Liver (tissue), 9 donors: ENCODE data around the gene TLR9. TPM values are rescaled to one million over a fixed set of nuclear protein-coding genes. Genes with fewer than 3 reads are reported as not detected.

Experiments used
- DNase-seq: peaks from one replicate; pipeline ENCODE4 v3.0.0-alpha.2; 2017; ENCODE audit warnings: low spot score
- H3K27ac ChIP-seq, 2 donors: one replicate each; pipeline ENCODE4 v1.7.0; 2013; ENCODE audit warnings: inconsistent platforms in 2 of 2, low read length in 2 of 2, control low read depth in 1 of 2, low read depth in 1 of 2, mild to moderate bottlenecking in 1 of 2
- H3K27me3 ChIP-seq, 4 donors: one replicate each; pipeline versions ENCODE4 v1.6.1 to v1.7.0; 2013; ENCODE audit warnings: low read length in 3 of 4, inconsistent platforms in 1 of 4, mild to moderate bottlenecking in 1 of 4, moderate library complexity in 1 of 4; ENCODE audit not compliant: control insufficient read depth in 4 of 4, insufficient read depth in 4 of 4
- H3K36me3 ChIP-seq, 4 donors: one replicate each; pipeline versions ENCODE4 v1.6.1 to v1.7.0; 2013; ENCODE audit warnings: low read length in 3 of 4, mild to moderate bottlenecking in 3 of 4, low read depth in 1 of 4, moderate library complexity in 1 of 4; ENCODE audit not compliant: control insufficient read depth in 4 of 4, insufficient read depth in 3 of 4
- H3K4me1 ChIP-seq, 4 donors: one replicate each; pipeline versions ENCODE4 v1.6.1 to v1.7.0; 2013; ENCODE audit warnings: low read length in 3 of 4, mild to moderate bottlenecking in 3 of 4, moderate library complexity in 1 of 4; ENCODE audit not compliant: control insufficient read depth in 4 of 4, insufficient read depth in 4 of 4
- H3K4me3 ChIP-seq, 3 donors: one replicate each; pipeline versions ENCODE4 v1.6.1 to v1.7.0; 2013; ENCODE audit warnings: low read length in 3 of 3, control low read depth in 1 of 3, low read depth in 1 of 3, mild to moderate bottlenecking in 1 of 3
- H3K9ac ChIP-seq, 2 donors: one replicate each; pipeline ENCODE4 v1.7.0; 2013; ENCODE audit warnings: low read length in 2 of 2, mild to moderate bottlenecking in 2 of 2, moderate library complexity in 2 of 2, control low read depth in 1 of 2, low read depth in 1 of 2
- H3K9me3 ChIP-seq, 4 donors: one replicate each; pipeline versions ENCODE4 v1.6.1 to v1.7.0; 2013; ENCODE audit warnings: low read length in 3 of 4; ENCODE audit not compliant: control insufficient read depth in 4 of 4
- EGR1 ChIP-seq, 2 donors: IDR thresholded peaks; 2 replicates each; pipeline ENCODE4 v1.6.1; 2016 to 2018; ENCODE audit warnings: antibody characterized with exemption in 2 of 2, low read depth in 2 of 2
- FOXA1 ChIP-seq: IDR thresholded peaks from 2 replicates; pipeline ENCODE4 v1.6.1; 2016; ENCODE audit warnings: antibody characterized with exemption
- FOXA2 ChIP-seq: IDR thresholded peaks from 2 replicates; pipeline ENCODE4 v1.6.1; 2016; ENCODE audit warnings: antibody characterized with exemption
- GABPA ChIP-seq, 2 donors: IDR thresholded peaks in 1 of 2; conservative IDR thresholded peaks in 1 of 2; 2 replicates each; pipeline ENCODE4 v1.6.1; 2016; ENCODE audit warnings: antibody characterized with exemption in 2 of 2, mild to moderate bottlenecking in 1 of 2, moderate library complexity in 1 of 2
- HNF4A ChIP-seq, 2 donors: conservative IDR thresholded peaks; 2 replicates each; pipeline ENCODE4 v1.6.1; 2016; ENCODE audit warnings: antibody characterized with exemption in 2 of 2, mild to moderate bottlenecking in 2 of 2
- HNF4G ChIP-seq: IDR thresholded peaks from 2 replicates; pipeline ENCODE4 v1.6.1; 2016; ENCODE audit warnings: antibody characterized with exemption
- JUND ChIP-seq, 2 donors: IDR thresholded peaks; 2 replicates each; pipeline ENCODE4 v1.6.1; 2016; ENCODE audit warnings: antibody characterized with exemption in 2 of 2
- NR2F2 ChIP-seq: IDR thresholded peaks from 2 replicates; pipeline ENCODE4 v1.6.1; 2016; ENCODE audit warnings: antibody characterized with exemption
- RAD21 ChIP-seq, 2 donors: IDR thresholded peaks; 2 replicates each; pipeline ENCODE4 v1.6.1; 2016; ENCODE audit warnings: antibody characterized with exemption in 2 of 2, mild to moderate bottlenecking in 2 of 2
- RXRA ChIP-seq, 2 donors: IDR thresholded peaks; 2 replicates each; pipeline ENCODE4 v1.6.1; 2017 to 2018; ENCODE audit warnings: antibody characterized with exemption in 2 of 2, mild to moderate bottlenecking in 1 of 2
- SP1 ChIP-seq: IDR thresholded peaks from 2 replicates; pipeline ENCODE4 v1.6.1; 2018; ENCODE audit warnings: antibody characterized with exemption, mild to moderate bottlenecking
- TAF1 ChIP-seq: conservative IDR thresholded peaks from 2 replicates; pipeline ENCODE4 v1.6.1; 2016; ENCODE audit warnings: antibody characterized with exemption, mild to moderate bottlenecking
- YY1 ChIP-seq: IDR thresholded peaks from 2 replicates; pipeline ENCODE4 v1.6.1; 2016; ENCODE audit warnings: antibody characterized with exemption, mild to moderate bottlenecking
- WGBS: extraction: QIAGEN DNeasy Blood & Tissue Kit; methylation state at CpG from one replicate; pipeline ENCODE4 v1.1.7; 2013; 5-methylcytosine and 5-hydroxymethylcytosine counted together
- polyA plus RNA-seq, 2 donors: library from polyadenylated mRNA; stranded (reverse) in 1 of 2; unstranded in 1 of 2; fragments of 200-250 nt in 1 of 2; fragments of >200 nt in 1 of 2; fragmentation: Nextera tagmentation in 1 of 2; extraction: Ambion mirVana in 1 of 2; gene quantifications; one replicate each; pipeline versions ENCODE4 v1.2.1 to v1.2.3, GENCODE V29; 2013 to 2015
- total RNA-seq, 2 donors: library from RNA; depleted of rRNA; stranded (reverse); fragments of >200 nt; gene quantifications; one replicate each; pipeline ENCODE4 v1.2.3, GENCODE V29; 2014
- TF ChIP-seq, protein P1 (sequence below): IDR thresholded peaks from 2 replicates; pipeline ENCODE4 v1.6.1; 2016; ENCODE audit warnings: antibody characterized with exemption
- TF ChIP-seq, protein P2 (sequence below): IDR thresholded peaks from 2 replicates; pipeline ENCODE4 v1.6.1; 2016; ENCODE audit warnings: antibody characterized with exemption
- TF ChIP-seq, protein P3 (sequence below): fragments of 150-350 bp; IDR thresholded peaks from 2 replicates; pipeline ENCODE4 v1.5.1; 2017; ENCODE audit warnings: improper control_type of control experiment, low read depth, low read length; ENCODE audit not compliant: missing input control
- TF ChIP-seq, protein P4 (sequence below): IDR thresholded peaks from 2 replicates; pipeline ENCODE4 v1.6.1; 2016; ENCODE audit warnings: antibody characterized with exemption, mild to moderate bottlenecking
- TF ChIP-seq, protein P5 (sequence below): IDR thresholded peaks from 2 replicates; pipeline ENCODE4 v1.6.1; 2016; ENCODE audit warnings: antibody characterized with exemption
- donor health status: healthy.
- donor health status: healthy.
- donor health status: healthy.
- donor health status: healthy.
- donor health status: healthy.

TLR9 gene
- total and polyA plus RNA-seq, 4 donors: 0.02 TPM; not detected in 3

DNA sequence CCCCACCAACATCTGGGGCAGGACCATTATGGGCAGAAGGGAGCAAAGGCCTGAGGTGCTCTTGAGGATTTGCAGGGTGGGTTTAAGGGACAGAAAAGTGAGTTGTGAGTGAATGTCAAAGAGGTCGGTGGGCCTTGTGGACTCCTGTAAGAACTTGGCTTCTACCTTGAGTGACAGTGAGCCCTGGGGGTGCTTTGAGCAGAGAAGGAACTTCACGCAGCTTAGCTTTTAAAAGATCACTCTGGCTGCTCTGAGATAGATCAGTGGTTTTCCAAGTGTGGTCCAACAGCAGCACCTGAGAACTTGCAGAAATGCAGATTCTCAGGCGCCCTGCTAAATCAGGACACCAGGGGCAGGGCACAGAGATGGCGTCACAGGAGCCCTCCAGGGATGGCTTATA is 42.8 kb downstream of the TLR9 start:
- H3K4me3 ChIP-seq: no peak overlapping the region
- H3K4me1 ChIP-seq: peaks cover 19 to 46% (median 32%) of the 10 kb centered on the region in 4 donors
- H3K36me3 ChIP-seq: no peaks in the 10 kb centered on the region
- DNase-seq: peak; percentile 28
- peak overlapping the region; percentile 87 to 90 for H3K27ac ChIP-seq
- no peaks in the 10 kb centered on the region for H3K9me3 ChIP-seq
- WGBS: 86% methylated on average over 4 of the region's 4 CpGs
- TF ChIP-seq, protein P1, sequence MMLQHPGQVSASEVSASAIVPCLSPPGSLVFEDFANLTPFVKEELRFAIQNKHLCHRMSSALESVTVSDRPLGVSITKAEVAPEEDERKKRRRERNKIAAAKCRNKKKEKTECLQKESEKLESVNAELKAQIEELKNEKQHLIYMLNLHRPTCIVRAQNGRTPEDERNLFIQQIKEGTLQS: no peak
- TF ChIP-seq EGR1 (IDR thresholded peaks at IDR 0.05; ENCODE audit: low read depth in 2 of 2) (no peak), RAD21 (IDR thresholded peaks at IDR 0.05) (no peak)
- TF ChIP-seq, protein P2, sequence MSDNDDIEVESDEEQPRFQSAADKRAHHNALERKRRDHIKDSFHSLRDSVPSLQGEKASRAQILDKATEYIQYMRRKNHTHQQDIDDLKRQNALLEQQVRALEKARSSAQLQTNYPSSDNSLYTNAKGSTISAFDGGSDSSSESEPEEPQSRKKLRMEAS: no peak
- H3K9ac ChIP-seq: peak overlapping the region in 1 of 2 donors; percentile 59
- H3K27me3 ChIP-seq: no peaks in the 10 kb centered on the region

DNA sequence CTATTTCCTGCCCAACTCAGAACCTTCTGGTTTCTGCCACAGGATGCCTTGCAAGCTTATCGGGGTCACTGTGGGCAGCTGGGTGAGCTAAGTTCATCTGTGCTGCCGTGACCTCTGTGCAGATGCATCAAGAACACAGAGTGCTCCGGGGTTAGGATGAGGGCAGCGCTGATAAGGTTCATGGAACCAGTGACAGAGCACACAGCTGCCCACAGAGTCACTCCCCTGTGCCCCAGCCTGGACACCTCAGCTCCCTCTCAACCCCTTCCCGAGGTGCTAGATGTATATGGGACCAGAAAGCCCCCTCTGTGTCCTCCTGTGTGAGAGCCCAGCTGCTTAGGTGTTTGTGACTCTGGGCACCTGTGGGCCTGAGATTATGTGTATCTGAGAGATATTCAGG is 43.2 kb downstream of the TLR9 start:
- peaks cover 19 to 48% (median 33%) of the 10 kb centered on the region in 4 donors for H3K4me1 ChIP-seq
- peak overlapping the region in 1 of 2 donors; percentile 59 for H3K9ac ChIP-seq
- H3K27me3 ChIP-seq: no peaks in the 10 kb centered on the region
- peak; percentile 51 for DNase-seq
- no peaks in the 10 kb centered on the region for H3K36me3 ChIP-seq
- H3K9me3 ChIP-seq: no peaks in the 10 kb centered on the region
- no peak overlapping the region for H3K4me3 ChIP-seq
- 29% methylated on average over 5 of the region's 5 CpGs for whole genome bisulfite sequencing
- H3K27ac ChIP-seq: peak overlapping the region; percentile 87 to 90
- TF ChIP-seq, protein P2: peak; percentile 80
- TF ChIP-seq FOXA2 (peak; percentile 71), RAD21 (IDR thresholded peaks at IDR 0.05) (peak; percentile 15 to 63), GABPA (IDR thresholded peaks at IDR 0.05 in 1 of 2, conservative IDR thresholded peaks at IDR 0.05 in 1 of 2) (no peak), JUND (IDR thresholded peaks at IDR 0.05) (peak in 1 of 2 donors; percentile 87), SP1 (peak; percentile 100), EGR1 (IDR thresholded peaks at IDR 0.05; ENCODE audit: low read depth in 2 of 2) (peak in 1 of 2 donors; percentile 82), HNF4A (conservative IDR thresholded peaks at IDR 0.05) (peak; percentile 81 to 85), NR2F2 (peak; percentile 74), RXRA (IDR thresholded peaks at IDR 0.05) (peak; percentile 100), TAF1 (no peak), YY1 (peak; percentile 70), HNF4G (peak; percentile 49), FOXA1 (peak; percentile 5)
- TF ChIP-seq, protein P3, sequence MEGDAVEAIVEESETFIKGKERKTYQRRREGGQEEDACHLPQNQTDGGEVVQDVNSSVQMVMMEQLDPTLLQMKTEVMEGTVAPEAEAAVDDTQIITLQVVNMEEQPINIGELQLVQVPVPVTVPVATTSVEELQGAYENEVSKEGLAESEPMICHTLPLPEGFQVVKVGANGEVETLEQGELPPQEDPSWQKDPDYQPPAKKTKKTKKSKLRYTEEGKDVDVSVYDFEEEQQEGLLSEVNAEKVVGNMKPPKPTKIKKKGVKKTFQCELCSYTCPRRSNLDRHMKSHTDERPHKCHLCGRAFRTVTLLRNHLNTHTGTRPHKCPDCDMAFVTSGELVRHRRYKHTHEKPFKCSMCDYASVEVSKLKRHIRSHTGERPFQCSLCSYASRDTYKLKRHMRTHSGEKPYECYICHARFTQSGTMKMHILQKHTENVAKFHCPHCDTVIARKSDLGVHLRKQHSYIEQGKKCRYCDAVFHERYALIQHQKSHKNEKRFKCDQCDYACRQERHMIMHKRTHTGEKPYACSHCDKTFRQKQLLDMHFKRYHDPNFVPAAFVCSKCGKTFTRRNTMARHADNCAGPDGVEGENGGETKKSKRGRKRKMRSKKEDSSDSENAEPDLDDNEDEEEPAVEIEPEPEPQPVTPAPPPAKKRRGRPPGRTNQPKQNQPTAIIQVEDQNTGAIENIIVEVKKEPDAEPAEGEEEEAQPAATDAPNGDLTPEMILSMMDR: no peak
- TF ChIP-seq, protein P4, sequence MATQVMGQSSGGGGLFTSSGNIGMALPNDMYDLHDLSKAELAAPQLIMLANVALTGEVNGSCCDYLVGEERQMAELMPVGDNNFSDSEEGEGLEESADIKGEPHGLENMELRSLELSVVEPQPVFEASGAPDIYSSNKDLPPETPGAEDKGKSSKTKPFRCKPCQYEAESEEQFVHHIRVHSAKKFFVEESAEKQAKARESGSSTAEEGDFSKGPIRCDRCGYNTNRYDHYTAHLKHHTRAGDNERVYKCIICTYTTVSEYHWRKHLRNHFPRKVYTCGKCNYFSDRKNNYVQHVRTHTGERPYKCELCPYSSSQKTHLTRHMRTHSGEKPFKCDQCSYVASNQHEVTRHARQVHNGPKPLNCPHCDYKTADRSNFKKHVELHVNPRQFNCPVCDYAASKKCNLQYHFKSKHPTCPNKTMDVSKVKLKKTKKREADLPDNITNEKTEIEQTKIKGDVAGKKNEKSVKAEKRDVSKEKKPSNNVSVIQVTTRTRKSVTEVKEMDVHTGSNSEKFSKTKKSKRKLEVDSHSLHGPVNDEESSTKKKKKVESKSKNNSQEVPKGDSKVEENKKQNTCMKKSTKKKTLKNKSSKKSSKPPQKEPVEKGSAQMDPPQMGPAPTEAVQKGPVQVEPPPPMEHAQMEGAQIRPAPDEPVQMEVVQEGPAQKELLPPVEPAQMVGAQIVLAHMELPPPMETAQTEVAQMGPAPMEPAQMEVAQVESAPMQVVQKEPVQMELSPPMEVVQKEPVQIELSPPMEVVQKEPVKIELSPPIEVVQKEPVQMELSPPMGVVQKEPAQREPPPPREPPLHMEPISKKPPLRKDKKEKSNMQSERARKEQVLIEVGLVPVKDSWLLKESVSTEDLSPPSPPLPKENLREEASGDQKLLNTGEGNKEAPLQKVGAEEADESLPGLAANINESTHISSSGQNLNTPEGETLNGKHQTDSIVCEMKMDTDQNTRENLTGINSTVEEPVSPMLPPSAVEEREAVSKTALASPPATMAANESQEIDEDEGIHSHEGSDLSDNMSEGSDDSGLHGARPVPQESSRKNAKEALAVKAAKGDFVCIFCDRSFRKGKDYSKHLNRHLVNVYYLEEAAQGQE: peak; percentile 72
- TF ChIP-seq, protein P5, sequence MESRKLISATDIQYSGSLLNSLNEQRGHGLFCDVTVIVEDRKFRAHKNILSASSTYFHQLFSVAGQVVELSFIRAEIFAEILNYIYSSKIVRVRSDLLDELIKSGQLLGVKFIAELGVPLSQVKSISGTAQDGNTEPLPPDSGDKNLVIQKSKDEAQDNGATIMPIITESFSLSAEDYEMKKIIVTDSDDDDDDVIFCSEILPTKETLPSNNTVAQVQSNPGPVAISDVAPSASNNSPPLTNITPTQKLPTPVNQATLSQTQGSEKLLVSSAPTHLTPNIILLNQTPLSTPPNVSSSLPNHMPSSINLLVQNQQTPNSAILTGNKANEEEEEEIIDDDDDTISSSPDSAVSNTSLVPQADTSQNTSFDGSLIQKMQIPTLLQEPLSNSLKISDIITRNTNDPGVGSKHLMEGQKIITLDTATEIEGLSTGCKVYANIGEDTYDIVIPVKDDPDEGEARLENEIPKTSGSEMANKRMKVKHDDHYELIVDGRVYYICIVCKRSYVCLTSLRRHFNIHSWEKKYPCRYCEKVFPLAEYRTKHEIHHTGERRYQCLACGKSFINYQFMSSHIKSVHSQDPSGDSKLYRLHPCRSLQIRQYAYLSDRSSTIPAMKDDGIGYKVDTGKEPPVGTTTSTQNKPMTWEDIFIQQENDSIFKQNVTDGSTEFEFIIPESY: peak; percentile 73
- TF ChIP-seq, protein P1: peak; percentile 60
